GM19035 (cell line): ENCODE data around the gene STK32C.
"Not testable (repeated sequence)": the region's sequence is repeated elsewhere in the genome, so short reads cannot be mapped to it uniquely, and the experiment has no call there.

Experiments used
- ATAC-seq: cut with Tn5 transposase; IDR thresholded peaks from one replicate; pipeline ENCODE4 v1.9.1; 2021; ENCODE audit not compliant: unreplicated experiment

The STK32C gene

GRCh38 chr10:132160834-132161622 is 146.7 kb downstream of the STK32C start:
- not testable (repeated sequence) for ATAC-seq

- ATAC-seq, result not testable (repeated sequence)
Observed at GRCh38 chr10:132160231-132160630, 147.5 kb downstream of the STK32C start.

GRCh38 chr10:132159302-132160230 is 148.2 kb downstream of the STK32C start:
- ATAC-seq, result not testable (repeated sequence)

- ATAC-seq, result no peak
Observed at GRCh38 chr10:132158823-132159222, 148.9 kb downstream of the STK32C start.

GRCh38 chr10:132158122-132158741 is 149.5 kb downstream of the STK32C start:
- no peak for ATAC-seq
